Upper lobe of left lung (tissue), 4 donors: ENCODE results near the gene COL18A1.

Experiments
- POLR2A ChIP-seq, 4 donors: fragments of 450-650 bp; IDR thresholded peaks; one replicate each; pipeline ENCODE4 v1.5.1; 2016 to 2017; ENCODE audit warnings: antibody characterized with exemption in 4 of 4, mild to moderate bottlenecking in 2 of 4
- TF ChIP-seq, protein P1 (sequence below), 6 experiments: fragments of 450-650 bp in 4 of 6; fragments of 200-600 bp in 2 of 6; sonication (generic) in 2 of 6; IDR thresholded peaks; one replicate each; pipeline ENCODE4 v1.5.1; 2016 to 2019; ENCODE audit warnings: antibody characterized with exemption in 6 of 6

DNA sequence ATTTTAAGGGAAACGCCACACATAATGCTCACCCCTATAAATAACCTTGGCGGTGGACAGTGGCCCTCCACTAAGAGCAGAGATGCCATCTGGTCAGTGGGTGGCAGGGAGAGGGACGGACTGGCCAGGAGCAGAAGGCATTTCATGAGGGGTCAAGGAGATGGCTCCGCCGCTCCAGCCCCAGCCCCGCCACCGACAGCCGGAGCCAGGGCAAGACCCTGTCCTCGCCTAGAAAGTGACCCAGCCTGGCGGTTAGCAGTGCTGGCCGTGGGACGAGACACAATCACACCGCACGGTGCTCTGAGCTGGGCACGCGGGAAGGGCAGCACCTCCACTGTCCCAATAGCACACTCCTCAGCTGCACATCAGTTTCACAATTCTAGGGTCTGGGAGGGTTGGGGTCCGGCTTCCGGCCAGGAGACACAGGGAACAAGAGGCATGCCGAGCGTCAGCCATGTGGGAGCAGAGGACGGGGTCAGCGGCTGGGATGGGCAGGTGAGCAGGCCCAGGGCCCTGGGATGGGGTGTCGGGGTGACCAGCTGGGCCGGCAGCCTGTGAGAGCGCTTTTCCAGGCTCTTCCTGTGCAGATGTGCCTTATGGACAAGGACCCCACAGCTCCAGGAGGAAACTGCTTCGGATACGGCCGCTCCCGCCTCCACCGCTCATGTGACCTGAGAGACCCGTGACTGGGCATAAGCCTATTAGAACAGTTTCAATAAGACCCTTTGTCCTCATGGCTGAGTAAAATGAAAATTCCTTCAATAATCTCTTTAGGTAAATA is 131.5 kb downstream of the COL18A1 start:
- TF ChIP-seq, protein P1, sequence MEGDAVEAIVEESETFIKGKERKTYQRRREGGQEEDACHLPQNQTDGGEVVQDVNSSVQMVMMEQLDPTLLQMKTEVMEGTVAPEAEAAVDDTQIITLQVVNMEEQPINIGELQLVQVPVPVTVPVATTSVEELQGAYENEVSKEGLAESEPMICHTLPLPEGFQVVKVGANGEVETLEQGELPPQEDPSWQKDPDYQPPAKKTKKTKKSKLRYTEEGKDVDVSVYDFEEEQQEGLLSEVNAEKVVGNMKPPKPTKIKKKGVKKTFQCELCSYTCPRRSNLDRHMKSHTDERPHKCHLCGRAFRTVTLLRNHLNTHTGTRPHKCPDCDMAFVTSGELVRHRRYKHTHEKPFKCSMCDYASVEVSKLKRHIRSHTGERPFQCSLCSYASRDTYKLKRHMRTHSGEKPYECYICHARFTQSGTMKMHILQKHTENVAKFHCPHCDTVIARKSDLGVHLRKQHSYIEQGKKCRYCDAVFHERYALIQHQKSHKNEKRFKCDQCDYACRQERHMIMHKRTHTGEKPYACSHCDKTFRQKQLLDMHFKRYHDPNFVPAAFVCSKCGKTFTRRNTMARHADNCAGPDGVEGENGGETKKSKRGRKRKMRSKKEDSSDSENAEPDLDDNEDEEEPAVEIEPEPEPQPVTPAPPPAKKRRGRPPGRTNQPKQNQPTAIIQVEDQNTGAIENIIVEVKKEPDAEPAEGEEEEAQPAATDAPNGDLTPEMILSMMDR (IDR thresholded peaks at IDR 0.05): no peak
- no peak for TF ChIP-seq POLR2A (IDR thresholded peaks at IDR 0.05)
